Jurkat, Clone E6-1 (cell line): ENCODE measurements around the gene TKT.
A peak's percentile ranks its signal among the peaks of the same experiment; 100 is the strongest.

Experiments
- DNase-seq: peaks from one replicate; pipeline ENCODE4 v3.0.0-alpha.2; 2011; ENCODE audit warnings: low read depth, low spot score
- H3K4me3 ChIP-seq: 2 replicates; pipeline ENCODE4 v1.5.1; 2011; ENCODE audit warnings: mild to moderate bottlenecking, low read length, control low read depth, moderate library complexity

The TKT gene

DNA sequence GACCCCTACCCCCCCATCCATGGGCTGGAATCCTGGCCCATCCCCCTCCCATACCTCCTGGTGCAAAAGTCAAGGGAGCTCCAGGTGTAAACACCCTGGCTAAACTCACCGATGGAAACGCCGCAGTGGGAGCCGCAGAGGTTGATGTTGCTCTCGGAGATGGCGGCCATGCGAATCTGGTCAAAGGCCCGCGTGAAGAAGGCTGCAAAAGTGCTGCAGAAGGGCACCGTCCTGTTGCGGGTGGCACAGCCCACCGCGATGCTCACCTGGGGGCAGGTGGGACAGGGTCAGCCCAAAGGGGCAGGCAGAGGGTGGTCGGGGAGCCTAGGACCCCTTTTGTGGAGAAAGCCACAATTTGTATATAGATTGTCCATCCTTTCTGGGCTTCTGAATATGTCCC is 26.7 kb downstream of the TKT start:
- H3K4me3 ChIP-seq, result no peak overlapping the region
- DNase-seq, result no peak

DNA sequence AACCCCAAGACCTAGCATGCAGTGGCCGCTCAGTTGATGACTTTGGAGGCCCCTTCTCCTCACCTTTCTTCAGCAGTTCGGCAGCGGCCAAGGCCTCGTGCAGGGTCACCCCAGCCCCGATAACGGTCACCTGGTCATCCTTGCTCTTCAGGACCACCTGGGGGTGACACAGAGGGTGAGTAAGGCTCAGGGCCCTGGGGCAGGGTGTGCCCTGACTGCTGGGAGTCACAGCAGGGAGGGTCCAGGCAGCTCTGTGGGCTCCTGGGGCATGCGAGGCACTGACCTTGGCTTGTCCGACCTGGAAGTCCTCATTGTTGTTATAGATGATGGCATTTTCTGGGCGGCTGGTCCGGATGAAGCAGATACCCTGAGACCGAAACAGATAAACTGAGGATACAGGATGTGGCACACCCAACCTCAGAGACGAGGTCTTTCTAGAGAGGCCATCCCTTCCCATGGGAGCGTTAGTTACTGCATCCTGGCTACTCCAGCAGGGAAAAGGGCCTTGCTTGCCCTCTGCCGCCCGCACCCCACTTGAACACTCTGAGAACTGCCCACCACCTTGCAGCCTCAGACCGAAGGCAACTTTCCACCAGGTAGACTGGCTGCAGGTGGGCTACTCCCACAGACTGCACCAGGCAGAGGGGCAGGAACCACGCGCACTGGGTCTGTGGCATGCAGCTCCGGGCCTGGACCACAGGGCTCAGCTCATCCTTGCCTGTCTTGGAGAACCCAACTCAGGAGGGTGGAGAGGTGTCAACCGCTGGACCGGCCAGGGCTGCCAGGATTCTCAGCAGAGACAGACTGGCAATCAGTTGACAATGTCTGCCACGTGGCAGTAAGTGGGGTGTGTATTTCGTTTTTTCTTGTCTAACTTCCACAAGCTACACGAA is 27.6 kb downstream of the TKT start:
- no peak for DNase-seq

DNA sequence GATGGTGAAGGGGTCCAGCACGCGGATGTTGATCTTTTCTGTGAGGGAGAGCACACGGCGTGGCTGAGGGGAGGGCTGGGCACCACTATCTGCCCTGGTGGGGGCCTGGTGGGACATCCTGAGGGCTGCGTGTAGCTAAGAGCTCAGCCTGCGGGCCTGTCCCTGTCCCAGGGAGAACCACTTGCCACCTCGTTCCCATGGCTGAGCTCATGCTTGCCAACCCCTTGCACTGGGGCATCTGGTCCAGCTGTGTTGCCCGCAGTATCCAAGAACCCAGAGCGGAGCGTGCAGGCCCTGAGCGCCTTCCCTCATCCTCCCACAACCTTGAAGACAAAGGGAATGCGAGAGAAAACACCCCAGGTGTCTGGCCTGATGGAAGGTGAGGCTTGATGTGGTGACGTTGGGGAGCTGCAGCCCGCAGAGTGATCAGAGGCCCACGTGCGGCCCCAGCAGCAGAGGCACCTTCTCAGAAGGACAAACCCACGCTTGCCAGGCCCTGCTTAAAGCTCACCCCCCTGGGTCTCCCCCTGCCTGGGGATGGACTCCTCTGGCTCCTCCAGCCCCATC is 28.9 kb downstream of the TKT start:
- DNase-seq, result no peak
- no peak overlapping the region for H3K4me3 ChIP-seq

More for the DNA sequence above, 27.6 kb downstream of the TKT start:
- H3K4me3 ChIP-seq, result no peak overlapping the region

DNA sequence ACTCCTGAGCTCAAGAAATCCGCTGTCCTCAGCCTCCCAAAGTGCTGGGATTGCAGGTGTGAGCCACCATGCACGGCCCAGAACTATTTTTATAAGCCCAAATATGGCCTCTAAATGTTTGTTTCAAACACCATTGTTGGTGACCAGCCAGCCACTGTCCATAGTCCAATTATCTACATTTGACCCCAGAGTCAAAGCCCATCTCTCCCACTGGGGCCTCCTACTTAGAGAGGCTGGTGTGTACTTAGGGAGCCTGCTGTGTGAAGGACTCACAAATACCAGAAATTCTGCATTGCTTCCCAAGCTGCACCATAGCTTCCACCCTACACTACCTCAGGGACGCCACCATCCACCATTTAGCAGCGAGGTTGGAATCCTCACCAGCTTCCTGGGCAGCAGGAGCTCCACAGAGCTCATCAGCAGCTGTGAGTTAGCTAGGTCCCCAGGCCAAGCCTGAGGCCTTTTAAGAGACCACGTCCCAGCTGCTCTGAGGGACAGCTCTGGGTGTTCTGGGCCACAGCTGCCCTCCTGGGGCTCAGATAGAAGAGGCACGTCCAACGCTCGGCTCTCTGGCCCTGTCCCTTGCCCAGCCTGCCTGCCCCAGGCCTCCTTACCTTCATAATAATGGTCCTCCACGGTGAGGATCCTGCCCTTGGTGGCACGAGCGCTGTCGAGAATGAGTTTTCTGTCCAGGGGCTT is 29.5 kb downstream of the TKT start:
- H3K4me3 ChIP-seq, result no peak overlapping the region
- no peak for DNase-seq

DNA sequence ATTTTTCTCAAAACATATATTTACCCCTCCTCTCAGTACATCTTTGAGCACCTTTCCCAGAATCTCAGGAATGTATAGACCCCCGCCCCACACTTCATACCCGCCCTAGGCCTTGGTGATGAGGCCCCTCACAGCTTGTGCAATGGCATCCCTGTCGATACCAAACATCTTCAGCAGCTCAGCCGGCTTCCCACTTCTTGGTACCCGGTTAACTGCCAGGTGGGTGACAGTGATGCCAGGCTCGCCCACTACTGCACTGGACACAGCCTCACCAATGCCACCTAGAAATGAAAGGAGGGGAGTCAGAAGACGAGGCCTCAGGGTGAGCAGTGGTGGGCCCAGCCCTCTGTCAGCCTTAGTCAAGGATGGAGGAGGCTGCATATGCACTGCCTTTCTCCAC is 30.2 kb downstream of the TKT start:
- no peak for DNase-seq
- H3K4me3 ChIP-seq, result no peak overlapping the region

DNA sequence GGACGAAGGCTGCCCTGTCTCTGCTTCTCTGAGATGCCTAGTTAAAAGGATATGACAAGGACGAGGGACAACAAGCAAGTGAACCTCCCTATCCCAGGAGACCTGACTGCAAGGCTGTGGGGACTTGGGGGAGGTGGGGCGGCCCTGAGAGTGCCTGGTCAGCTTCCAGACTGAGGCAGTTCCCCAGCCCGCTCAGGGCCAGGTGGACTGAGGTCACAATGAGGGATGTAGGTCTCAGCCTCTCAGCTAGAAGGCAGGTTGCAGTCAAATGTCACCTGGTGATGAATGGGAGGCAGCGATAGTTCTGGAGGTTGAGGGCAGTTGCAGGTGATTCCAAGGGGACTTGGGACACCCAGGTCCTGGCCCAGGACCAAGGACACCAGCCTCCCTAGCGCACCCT is 30.6 kb downstream of the TKT start:
- DNase-seq, result no peak
- no peak overlapping the region for H3K4me3 ChIP-seq

DNA sequence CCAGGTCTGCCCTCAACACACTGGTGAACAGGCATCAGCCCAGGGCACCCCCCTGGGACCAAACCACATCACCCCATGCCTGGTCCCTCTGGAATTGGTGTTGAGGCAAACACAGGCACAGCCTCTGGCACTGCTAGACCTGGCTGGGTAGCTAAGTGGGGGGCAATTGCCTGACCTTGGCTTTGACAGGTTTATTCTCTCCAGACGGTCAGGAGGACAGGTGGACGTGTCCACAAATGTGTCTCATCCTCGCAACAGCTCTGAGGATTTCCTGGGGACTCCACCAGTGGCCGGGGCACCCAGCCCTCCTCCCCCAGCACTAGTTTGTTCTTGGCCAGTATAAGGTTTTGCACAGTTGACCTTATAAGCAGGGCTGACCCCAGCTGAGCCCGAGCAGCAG is 31.3 kb downstream of the TKT start:
- H3K4me3 ChIP-seq, result no peak overlapping the region
- DNase-seq, result no peak

DNA sequence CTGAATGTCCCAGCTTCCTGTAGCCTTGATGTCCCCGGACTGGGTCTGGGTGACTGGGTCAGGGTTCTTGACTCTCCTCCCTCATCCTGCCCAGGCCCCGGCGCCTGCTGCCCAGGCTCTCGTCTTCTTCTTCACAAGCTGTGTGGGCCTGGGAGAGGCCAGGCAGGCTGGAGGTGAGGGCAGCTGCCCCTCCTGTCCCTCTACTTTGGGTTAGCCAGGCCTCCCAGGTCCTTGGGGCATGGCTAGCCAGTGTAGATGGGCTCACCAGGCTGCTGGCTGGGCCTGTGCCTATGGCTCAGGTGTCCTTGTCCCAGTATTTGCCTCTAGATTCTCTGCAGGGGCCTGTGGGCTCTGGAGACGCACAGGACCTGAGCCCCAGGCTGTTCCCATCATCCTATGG is 31.8 kb downstream of the TKT start:
- no peak for DNase-seq

DNA sequence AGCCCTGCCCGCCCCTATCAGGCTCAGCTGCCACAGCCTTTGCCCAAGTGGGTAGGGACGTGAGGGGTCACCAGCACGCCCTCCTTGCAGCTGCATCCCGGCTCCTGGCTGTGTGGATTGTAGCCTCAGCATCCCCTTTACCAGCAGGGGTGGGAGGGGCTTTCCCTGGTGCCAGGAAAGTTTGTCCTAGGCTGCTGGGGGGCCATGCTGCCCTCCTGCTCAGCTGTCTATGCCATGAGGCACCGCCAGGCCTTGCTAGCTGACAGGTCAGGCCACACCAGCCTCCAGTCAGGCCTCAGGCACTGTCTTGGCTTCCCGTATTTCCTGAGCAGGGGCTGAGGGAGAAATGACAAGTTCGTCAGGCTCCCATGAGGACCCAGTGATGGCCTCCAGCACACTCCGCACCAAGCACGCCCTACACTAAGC is 32.3 kb downstream of the TKT start:
- no peak for DNase-seq
- H3K4me3 ChIP-seq, result no peak overlapping the region

More for the DNA sequence above, 31.8 kb downstream of the TKT start:
- no peak overlapping the region for H3K4me3 ChIP-seq

DNA sequence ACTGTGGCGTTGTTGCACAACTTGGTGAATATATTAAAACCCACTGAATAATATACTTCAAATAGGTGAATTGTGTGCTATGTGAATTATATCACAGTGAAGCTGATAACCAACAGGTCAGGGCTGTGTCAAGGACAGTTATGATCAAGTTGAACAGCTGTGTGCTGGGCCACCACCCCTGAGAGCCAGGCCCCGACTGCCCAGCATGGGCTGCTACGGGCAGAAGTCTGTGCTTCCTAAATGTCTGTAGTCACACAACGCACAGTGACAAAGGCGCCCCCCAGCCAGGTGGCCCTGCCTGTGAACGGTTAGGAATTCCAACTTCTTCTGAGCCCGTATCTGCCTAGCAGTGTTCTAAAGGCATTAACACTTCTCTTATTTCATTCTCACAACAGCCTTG is 32.8 kb downstream of the TKT start:
- DNase-seq, result no peak
- H3K4me3 ChIP-seq, result no peak overlapping the region

DNA sequence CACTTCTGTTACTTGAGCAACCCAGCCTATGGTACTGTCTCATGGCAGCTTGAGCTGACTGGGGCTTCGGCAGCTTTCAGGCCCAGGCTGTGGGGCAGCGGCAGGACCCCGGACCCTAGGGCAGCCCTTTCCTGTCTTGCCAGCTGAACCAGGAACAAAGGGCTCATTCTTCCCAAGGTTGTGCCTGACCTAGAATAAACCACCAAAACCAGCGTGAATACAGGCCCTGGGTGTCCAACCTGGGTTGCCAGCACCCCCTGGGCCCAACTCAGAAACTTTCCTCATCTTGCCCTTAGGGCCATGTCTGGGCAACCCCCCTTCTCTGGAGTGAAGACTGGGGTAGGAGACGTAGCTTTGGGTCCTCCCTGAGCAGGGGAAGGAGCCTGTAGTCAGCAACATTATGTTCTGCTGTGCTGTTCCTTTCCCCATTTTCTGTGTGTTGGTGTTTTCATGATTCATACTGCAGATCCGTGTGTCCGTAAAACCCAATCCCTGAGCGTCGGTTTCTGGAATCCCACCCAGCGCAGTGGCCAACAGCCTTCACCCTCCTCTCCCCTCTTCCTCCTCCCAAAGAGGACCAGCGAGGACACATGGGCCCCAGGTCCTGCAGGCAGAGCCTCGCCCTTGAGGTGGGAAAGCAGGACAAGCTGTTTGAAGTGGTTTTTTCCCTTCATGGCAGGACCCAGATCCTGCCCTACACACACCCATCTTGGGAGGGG is 33.5 kb downstream of the TKT start:
- no peak overlapping the region for H3K4me3 ChIP-seq
- no peak for DNase-seq

DNA sequence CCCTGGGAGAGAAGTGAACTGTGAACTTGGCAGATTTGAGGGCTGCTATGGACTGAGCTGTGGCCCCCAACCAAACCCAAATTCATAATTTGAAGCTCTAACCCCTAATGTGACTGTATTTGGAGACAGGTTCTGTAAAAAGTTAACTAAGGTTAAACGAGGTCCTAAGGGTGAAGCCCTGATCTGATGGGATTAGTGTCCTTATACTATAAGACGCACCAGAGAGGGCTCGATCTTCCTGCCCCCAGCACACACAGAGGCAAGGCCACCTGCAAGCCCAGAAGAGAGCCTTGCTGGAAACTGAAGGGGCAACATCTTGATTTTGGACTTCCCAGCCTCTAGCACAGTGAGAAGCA is 34.0 kb downstream of the TKT start:
- H3K4me3 ChIP-seq, result no peak overlapping the region

DNA sequence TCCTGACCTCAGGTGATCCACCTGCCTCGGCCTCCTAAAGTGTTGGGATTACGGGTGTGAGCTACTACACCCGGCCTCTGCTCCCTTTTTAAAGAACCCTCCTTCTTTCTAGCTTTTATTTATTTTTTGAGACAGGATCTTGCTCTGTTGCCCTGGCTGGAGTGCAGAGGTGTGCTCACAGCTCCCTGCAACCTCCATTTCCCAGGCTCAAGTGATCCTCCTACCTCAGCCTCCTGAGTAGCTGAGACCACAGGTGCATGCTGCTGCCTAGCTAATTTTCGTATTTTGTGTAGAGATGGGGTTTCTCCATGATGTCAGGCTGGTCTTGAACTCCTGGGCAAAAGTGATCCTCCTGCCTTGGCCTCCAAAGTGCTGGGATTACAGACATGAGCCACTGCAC is 34.5 kb downstream of the TKT start:
- no peak for DNase-seq
- H3K4me3 ChIP-seq, result no peak overlapping the region

More for the DNA sequence above, 34.0 kb downstream of the TKT start:
- no peak for DNase-seq

DNA sequence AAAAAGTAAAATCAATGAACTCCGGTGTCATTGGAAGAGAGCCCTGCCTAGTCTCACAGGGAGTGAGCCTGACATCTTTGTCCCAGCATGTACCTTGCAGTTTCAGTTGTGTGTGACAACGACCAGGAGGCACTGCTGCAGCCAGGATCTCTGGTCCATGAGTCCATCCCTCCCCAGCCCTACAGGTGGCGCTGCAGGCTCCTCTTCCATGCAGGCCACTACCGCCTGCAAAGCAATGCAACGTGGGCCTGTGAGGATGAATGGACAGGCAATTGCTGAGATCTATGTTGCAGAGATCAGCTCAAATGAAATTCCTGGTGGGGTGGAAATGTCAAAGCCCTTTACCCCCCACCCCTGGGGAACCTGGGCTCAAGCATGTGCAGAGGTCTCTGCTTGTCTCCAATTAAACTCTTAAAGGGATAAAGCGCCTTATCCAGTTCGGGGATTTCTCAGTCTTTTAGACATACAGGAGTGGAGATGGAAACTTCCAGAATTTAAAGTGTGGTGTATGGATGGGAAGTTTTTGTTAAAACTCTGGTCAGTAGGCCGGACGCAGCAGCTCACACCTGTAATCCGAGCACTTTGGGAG is 35.8 kb downstream of the TKT start:
- peak; percentile 75 for DNase-seq
- no peak overlapping the region for H3K4me3 ChIP-seq

DNA sequence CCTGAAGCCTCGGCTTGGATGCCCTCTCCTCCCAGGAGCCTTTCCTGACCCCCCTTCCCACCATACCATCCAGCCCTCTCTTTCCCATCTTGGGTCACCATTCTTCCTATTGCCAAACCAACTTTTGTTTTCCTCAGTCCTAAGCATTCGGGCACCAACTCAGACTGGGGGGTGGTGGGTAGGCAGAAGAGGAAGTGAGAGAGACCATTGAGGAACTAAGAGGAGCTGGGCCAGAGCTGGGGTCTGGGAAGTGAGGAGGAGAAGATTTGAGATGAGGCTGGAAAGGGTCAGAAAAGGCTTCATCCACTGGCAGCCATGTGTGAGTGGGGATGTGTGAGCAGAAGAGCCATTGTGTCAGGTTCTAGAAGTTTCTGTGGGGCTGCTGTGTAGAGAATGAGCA is 37.7 kb downstream of the TKT start:
- no peak for DNase-seq

DNA sequence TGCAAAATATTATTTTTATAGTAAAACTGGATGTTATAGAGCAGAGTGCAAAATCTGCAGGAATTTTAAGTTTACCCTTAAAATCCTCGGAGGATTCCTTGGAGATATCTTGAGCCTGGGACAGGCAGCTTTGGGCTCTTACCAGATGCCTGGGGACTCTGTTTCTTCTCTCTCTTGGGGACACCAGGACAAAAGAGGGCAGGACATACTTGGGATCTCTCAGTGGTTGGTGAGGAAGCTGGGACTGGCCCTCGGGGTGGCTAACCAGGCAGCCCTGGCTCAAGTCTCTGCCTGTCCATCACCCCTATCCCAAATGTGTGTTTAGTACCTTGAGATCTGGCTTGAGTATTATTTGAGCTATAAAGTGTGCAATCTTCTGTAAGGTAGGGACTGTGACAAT is 38.6 kb downstream of the TKT start:
- DNase-seq, result no peak
- H3K4me3 ChIP-seq, result no peak overlapping the region

More for the DNA sequence above, 37.7 kb downstream of the TKT start:
- H3K4me3 ChIP-seq, result no peak overlapping the region

DNA sequence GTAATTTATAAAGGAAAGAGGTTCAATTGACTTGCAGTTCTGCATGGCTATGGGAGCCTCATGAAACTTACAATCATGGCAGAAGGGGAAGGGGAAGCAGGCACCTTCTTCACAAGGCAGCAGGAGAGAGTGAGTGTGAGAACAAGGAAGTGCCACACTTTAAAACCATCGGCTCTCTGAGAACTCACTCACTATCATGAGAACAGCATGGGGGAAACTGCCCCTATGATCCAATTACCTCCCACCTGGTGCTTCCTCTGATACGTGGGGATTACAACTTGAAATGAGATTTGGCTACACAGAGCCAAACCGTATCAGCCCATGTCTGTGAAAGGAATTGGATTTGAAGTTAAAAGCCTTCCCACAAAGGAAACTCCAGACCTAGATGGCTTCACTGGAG is 39.1 kb downstream of the TKT start:
- H3K4me3 ChIP-seq, result no peak overlapping the region
- DNase-seq, result no peak

DNA sequence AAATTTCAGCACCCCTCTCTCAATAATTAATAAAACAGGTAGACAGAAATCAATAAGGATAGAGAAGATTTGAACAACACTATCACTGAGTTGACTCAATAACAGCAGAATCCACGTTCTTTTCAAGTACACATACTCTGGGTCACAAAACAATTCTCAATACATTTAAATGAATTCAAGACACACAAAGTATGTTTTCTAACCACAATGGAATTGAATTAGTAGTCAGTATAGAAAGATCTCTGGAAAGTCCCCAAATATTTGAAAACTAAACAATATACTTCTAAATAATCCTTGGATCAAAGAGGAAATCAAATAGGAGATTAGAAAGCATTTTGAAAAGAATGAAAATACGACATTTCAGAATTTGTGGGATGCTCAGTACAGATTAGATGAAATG is 40.0 kb downstream of the TKT start:
- DNase-seq, result no peak
- H3K4me3 ChIP-seq, result no peak overlapping the region

DNA sequence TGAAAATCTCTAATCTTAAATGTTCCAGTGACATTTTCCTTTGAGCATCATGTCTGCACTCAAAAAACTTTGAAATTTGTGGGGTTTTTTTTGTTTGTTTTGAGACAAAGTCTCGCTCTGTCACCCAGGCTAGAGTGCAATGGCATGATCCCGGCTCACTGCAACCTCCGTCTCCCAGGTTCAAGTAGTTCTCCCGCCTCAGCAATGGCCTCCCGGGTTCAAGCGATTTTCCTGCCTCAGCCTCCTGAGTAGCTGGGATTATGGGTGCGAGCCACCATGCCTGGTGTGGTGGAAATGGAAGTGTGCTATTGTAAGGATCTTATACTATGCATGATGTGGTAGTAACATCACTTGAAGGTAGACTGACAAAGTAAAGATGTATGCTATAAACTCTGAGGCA is 42.5 kb downstream of the TKT start:
- DNase-seq, result no peak
- no peak overlapping the region for H3K4me3 ChIP-seq
